ENCODE measurements around the gene TMEM266.
A peak's percentile ranks its signal among the peaks of the same experiment; 100 is the strongest.

Gene TMEM266

GRCh38 chr15:76150513-76150912, 90.7 kb downstream of the TMEM266 start:
- H3K18ac ChIP-seq (ENCODE audit: low read depth in 1 of 2, low read length in 2 of 2) = peak overlapping the region in 1 of 2 experiments; percentile 0
- H4K91ac ChIP-seq (ENCODE audit: low read length) = no peak overlapping the region
- peak overlapping the region; percentile 41 for H3K9ac ChIP-seq (ENCODE audit: low read length)
- H2BK120ac ChIP-seq (ENCODE audit: low read depth, low read length) = no peak overlapping the region
- no peak overlapping the region for H2BK12ac ChIP-seq (ENCODE audit: low read length in 2 of 2)
- H3K4me3 ChIP-seq (ENCODE audit: insufficient read depth in 1 of 2, low read depth in 1 of 2, low read length in 2 of 2) = no peak overlapping the region
- DNase-seq = no peak
- H2AK5ac ChIP-seq (ENCODE audit: low read length, severe bottlenecking) = no peak overlapping the region
- no peak overlapping the region for H3K14ac ChIP-seq (ENCODE audit: low read length in 2 of 2)
- no peak overlapping the region for H3K4ac ChIP-seq (ENCODE audit: low read depth in 1 of 2, low read length in 2 of 2)
- peaks cover 32 to 43% of the 10 kb centered on the region in 2 experiments for H3K27me3 ChIP-seq (ENCODE audit: control insufficient read depth in 1 of 2, insufficient read depth in 1 of 2, low read length in 2 of 2)
- no peak overlapping the region for H3K27ac ChIP-seq (ENCODE audit: low read length, poor library complexity, severe bottlenecking)
- H3K9me3 ChIP-seq (ENCODE audit: control insufficient read depth, low read length) = no peaks in the 10 kb centered on the region
- no peak overlapping the region for H2BK5ac ChIP-seq (ENCODE audit: low read depth, low read length, poor library complexity, severe bottlenecking)
- H4K8ac ChIP-seq (ENCODE audit: low read length) = no peak overlapping the region
- H3K36me3 ChIP-seq (ENCODE audit: control insufficient read depth in 1 of 2, insufficient read depth in 2 of 2, low read depth in 1 of 2, low read length in 2 of 2) = no peaks in the 10 kb centered on the region
- H3K23ac ChIP-seq (ENCODE audit: low read length in 2 of 2) = no peak overlapping the region
- H3K79me1 ChIP-seq (replicated peaks; ENCODE audit: low read length, poor library complexity, severe bottlenecking) = no peaks in the 10 kb centered on the region
- no peak overlapping the region for H2AFZ ChIP-seq (ENCODE audit: low read depth, low read length)
- no peak overlapping the region for H2BK15ac ChIP-seq (ENCODE audit: low read depth, poor library complexity, severe bottlenecking)
- 86% methylated on average over 6 of the region's 7 CpGs for WGBS
- H3K4me2 ChIP-seq (ENCODE audit: low read length, poor library complexity, severe bottlenecking) = no peak overlapping the region
- peaks cover 4% of the 10 kb centered on the region for H3K4me1 ChIP-seq (ENCODE audit: control insufficient read depth, insufficient read depth, low read depth, low read length)

GRCh38 chr15:76150971-76151598, 91.3 kb downstream of the TMEM266 start:
- Histone ChIP-seq H3K36me3 (ENCODE audit: control insufficient read depth in 1 of 2, insufficient read depth in 2 of 2, low read depth in 1 of 2, low read length in 2 of 2) (no peaks in the 10 kb centered on the region), H2BK5ac (ENCODE audit: low read depth, low read length, poor library complexity, severe bottlenecking) (no peak overlapping the region), H2BK120ac (ENCODE audit: low read depth, low read length) (no peak overlapping the region), H3K27me3 (ENCODE audit: control insufficient read depth in 1 of 2, insufficient read depth in 1 of 2, low read length in 2 of 2) (peaks cover 26 to 38% of the 10 kb centered on the region in 2 experiments), H2BK12ac (ENCODE audit: low read length in 2 of 2) (no peak overlapping the region), H3K27ac (ENCODE audit: low read length, poor library complexity, severe bottlenecking) (no peak overlapping the region), H3K18ac (ENCODE audit: low read depth in 1 of 2, low read length in 2 of 2) (no peak overlapping the region), H2AK5ac (ENCODE audit: low read length, severe bottlenecking) (no peak overlapping the region), H4K91ac (ENCODE audit: low read length) (no peak overlapping the region), H3K4me3 (ENCODE audit: insufficient read depth in 1 of 2, low read depth in 1 of 2, low read length in 2 of 2) (no peak overlapping the region), H3K4me1 (ENCODE audit: control insufficient read depth, insufficient read depth, low read depth, low read length) (peaks cover 4% of the 10 kb centered on the region), H3K9me3 (ENCODE audit: control insufficient read depth, low read length) (no peaks in the 10 kb centered on the region), H3K14ac (ENCODE audit: low read length in 2 of 2) (no peak overlapping the region), H4K8ac (ENCODE audit: low read length) (no peak overlapping the region), H3K4me2 (ENCODE audit: low read length, poor library complexity, severe bottlenecking) (no peak overlapping the region), H3K23ac (ENCODE audit: low read length in 2 of 2) (no peak overlapping the region), H2AFZ (ENCODE audit: low read depth, low read length) (no peak overlapping the region), H3K9ac (ENCODE audit: low read length) (peak overlapping the region; percentile 41), H3K79me1 (replicated peaks; ENCODE audit: low read length, poor library complexity, severe bottlenecking) (no peaks in the 10 kb centered on the region), H3K4ac (ENCODE audit: low read depth in 1 of 2, low read length in 2 of 2) (no peak overlapping the region), H2BK15ac (ENCODE audit: low read depth, poor library complexity, severe bottlenecking) (no peak overlapping the region)
- peak; percentile 80 for DNase-seq
- 8% methylated on average over 9 of the region's 9 CpGs for WGBS

- Histone ChIP-seq H3K4me1 (ENCODE audit: control insufficient read depth, insufficient read depth, low read depth, low read length) (peaks cover 4% of the 10 kb centered on the region), H2BK12ac (ENCODE audit: low read length in 2 of 2) (no peak overlapping the region), H3K36me3 (ENCODE audit: control insufficient read depth in 1 of 2, insufficient read depth in 2 of 2, low read depth in 1 of 2, low read length in 2 of 2) (no peaks in the 10 kb centered on the region), H3K14ac (ENCODE audit: low read length in 2 of 2) (no peak overlapping the region), H2AK5ac (ENCODE audit: low read length, severe bottlenecking) (no peak overlapping the region), H3K23ac (ENCODE audit: low read length in 2 of 2) (no peak overlapping the region), H3K27ac (ENCODE audit: low read length, poor library complexity, severe bottlenecking) (no peak overlapping the region), H4K8ac (ENCODE audit: low read length) (no peak overlapping the region), H3K9ac (ENCODE audit: low read length) (peak overlapping the region; percentile 15), H4K91ac (ENCODE audit: low read length) (no peak overlapping the region), H3K4me2 (ENCODE audit: low read length, poor library complexity, severe bottlenecking) (no peak overlapping the region), H2BK5ac (ENCODE audit: low read depth, low read length, poor library complexity, severe bottlenecking) (no peak overlapping the region), H3K9me3 (ENCODE audit: control insufficient read depth, low read length) (no peaks in the 10 kb centered on the region), H2AFZ (ENCODE audit: low read depth, low read length) (no peak overlapping the region), H3K27me3 (ENCODE audit: control insufficient read depth in 1 of 2, insufficient read depth in 1 of 2, low read length in 2 of 2) (peaks cover 26 to 33% of the 10 kb centered on the region in 2 experiments), H3K4ac (ENCODE audit: low read depth in 1 of 2, low read length in 2 of 2) (no peak overlapping the region), H3K4me3 (ENCODE audit: insufficient read depth in 1 of 2, low read depth in 1 of 2, low read length in 2 of 2) (no peak overlapping the region), H3K18ac (ENCODE audit: low read depth in 1 of 2, low read length in 2 of 2) (no peak overlapping the region), H3K79me1 (replicated peaks; ENCODE audit: low read length, poor library complexity, severe bottlenecking) (no peaks in the 10 kb centered on the region), H2BK15ac (ENCODE audit: low read depth, poor library complexity, severe bottlenecking) (no peak overlapping the region), H2BK120ac (ENCODE audit: low read depth, low read length) (no peak overlapping the region)
- DNase-seq = no peak
- 79% methylated on average over 8 of the region's 8 CpGs for WGBS
Measured at GRCh38 chr15:76151599-76151974, 91.8 kb downstream of the TMEM266 start.

- H2AFZ ChIP-seq (ENCODE audit: low read depth, low read length) = no peak overlapping the region
- H3K4ac ChIP-seq (ENCODE audit: low read depth in 1 of 2, low read length in 2 of 2) = no peak overlapping the region
- H2BK5ac ChIP-seq (ENCODE audit: low read depth, low read length, poor library complexity, severe bottlenecking) = no peak overlapping the region
- H3K9me3 ChIP-seq (ENCODE audit: control insufficient read depth, low read length) = no peaks in the 10 kb centered on the region
- H3K14ac ChIP-seq (ENCODE audit: low read length in 2 of 2) = no peak overlapping the region
- no peak overlapping the region for H3K4me3 ChIP-seq (ENCODE audit: insufficient read depth in 1 of 2, low read depth in 1 of 2, low read length in 2 of 2)
- WGBS = 88% methylated on average over 7 of the region's 7 CpGs
- H4K8ac ChIP-seq (ENCODE audit: low read length) = no peak overlapping the region
- no peak overlapping the region for H3K27ac ChIP-seq (ENCODE audit: low read length, poor library complexity, severe bottlenecking)
- H3K4me1 ChIP-seq (ENCODE audit: control insufficient read depth, insufficient read depth, low read depth, low read length) = peaks cover 4% of the 10 kb centered on the region
- no peak overlapping the region for H3K9ac ChIP-seq (ENCODE audit: low read length)
- no peaks in the 10 kb centered on the region for H3K79me1 ChIP-seq (replicated peaks; ENCODE audit: low read length, poor library complexity, severe bottlenecking)
- no peak overlapping the region for H3K23ac ChIP-seq (ENCODE audit: low read length in 2 of 2)
- no peak for DNase-seq
- no peak overlapping the region for H2AK5ac ChIP-seq (ENCODE audit: low read length, severe bottlenecking)
- peaks cover 24 to 26% of the 10 kb centered on the region in 2 experiments for H3K27me3 ChIP-seq (ENCODE audit: control insufficient read depth in 1 of 2, insufficient read depth in 1 of 2, low read length in 2 of 2)
- no peak overlapping the region for H2BK120ac ChIP-seq (ENCODE audit: low read depth, low read length)
- no peak overlapping the region for H3K18ac ChIP-seq (ENCODE audit: low read depth in 1 of 2, low read length in 2 of 2)
- H3K36me3 ChIP-seq (ENCODE audit: control insufficient read depth in 1 of 2, insufficient read depth in 2 of 2, low read depth in 1 of 2, low read length in 2 of 2) = no peaks in the 10 kb centered on the region
- peak overlapping the region; percentile 45 for H4K91ac ChIP-seq (ENCODE audit: low read length)
- no peak overlapping the region for H2BK15ac ChIP-seq (ENCODE audit: low read depth, poor library complexity, severe bottlenecking)
- H3K4me2 ChIP-seq (ENCODE audit: low read length, poor library complexity, severe bottlenecking) = no peak overlapping the region
- H2BK12ac ChIP-seq (ENCODE audit: low read length in 2 of 2) = no peak overlapping the region
Measured at GRCh38 chr15:76152197-76152596, 92.4 kb downstream of the TMEM266 start.

Measured in mesenchymal stem cell (in vitro differentiated cells and primary cell).